Breast epithelium (tissue), 4 donors: Measurements from ENCODE around the gene GCDH. TPM values are rescaled to one million over a fixed set of nuclear protein-coding genes. Genes with fewer than 3 reads are reported as not detected.

Experiments used
- DNase-seq, 2 donors: peaks; one replicate each; pipeline ENCODE4 v3.0.0-alpha.2; 2019; ENCODE audit warnings: low spot score in 2 of 2
- H3K27ac ChIP-seq, 2 donors: fragments of 200-600 bp; sonication (generic) in 1 of 2; one replicate each; pipeline ENCODE4 v1.5.1; 2016 to 2019; ENCODE audit warnings: mild to moderate bottlenecking in 1 of 2
- H3K27me3 ChIP-seq, 2 donors: fragments of 200-600 bp; sonication (generic) in 1 of 2; one replicate each; pipeline versions ENCODE4 v1.5.1 to v1.6.0; 2017 to 2019; ENCODE audit warnings: control low read depth in 1 of 2, mild to moderate bottlenecking in 1 of 2
- H3K36me3 ChIP-seq: fragments of 200-600 bp; one replicate; pipeline ENCODE4 v1.5.1; 2019
- H3K4me1 ChIP-seq, 2 donors: fragments of 200-600 bp; sonication (generic); one replicate each; pipeline ENCODE4 v1.5.1; 2016 to 2019; ENCODE audit warnings: control low read depth in 1 of 2
- H3K4me3 ChIP-seq, 3 donors: fragments of 200-600 bp; sonication (generic); 1 replicate in 2 of 3; 2 replicates in 1 of 3; pipeline ENCODE4 v1.5.1; 2016 to 2019; ENCODE audit warnings: mild to moderate bottlenecking in 3 of 3, moderate library complexity in 2 of 3
- H3K9me3 ChIP-seq, 2 donors: fragments of 200-600 bp; sonication (generic) in 1 of 2; one replicate each; pipeline ENCODE4 v1.5.1; 2016 to 2019; ENCODE audit warnings: control low read depth in 1 of 2
- CTCF ChIP-seq, 3 donors: fragments of 450-650 bp; IDR thresholded peaks; one replicate each; pipeline ENCODE4 v1.5.1; 2016 to 2017; ENCODE audit warnings: antibody characterized with exemption in 3 of 3, mild to moderate bottlenecking in 3 of 3, moderate library complexity in 3 of 3
- POLR2A ChIP-seq: fragments of 450-650 bp; IDR thresholded peaks from one replicate; pipeline ENCODE4 v1.6.1; 2016; ENCODE audit warnings: antibody characterized with exemption, mild to moderate bottlenecking, moderate library complexity
- POLR2AphosphoS5 ChIP-seq, 3 donors: sonication (generic); formaldehyde crosslinking; IDR thresholded peaks; one replicate each; pipeline ENCODE4 v1.6.1; 2017; ENCODE audit warnings: antibody characterized with exemption in 3 of 3
- intact Hi-C: fragments of 100-400 bp; cut with DNase I; formaldehyde crosslinking; loops from one replicate; pipeline ENCODE4 v1.15.1; 2023; ENCODE audit warnings: low total_unique reads
- total RNA-seq, 3 donors: library from RNA; depleted of rRNA; stranded (reverse); fragments of >200 nt; gene quantifications; one replicate each; pipeline ENCODE4 v1.1.0, GENCODE V29; 2016

The GCDH gene
- total RNA-seq, 3 donors from 2014 or later: 39.2 to 72.8 (median 50.1) TPM

- TF ChIP-seq POLR2AphosphoS5 (IDR thresholded peaks at IDR 0.05) (no peak), POLR2A (no peak), CTCF (IDR thresholded peaks at IDR 0.05) (no peak)
- intact Hi-C loops: no loop called here
- Histone ChIP-seq H3K9me3 (no peaks in the 10 kb centered on the region), H3K27me3 (no peaks in the 10 kb centered on the region), H3K36me3 (peaks cover 7% of the 10 kb centered on the region), H3K4me3 (no peak overlapping the region), H3K4me1 (peaks cover 9 to 20% of the 10 kb centered on the region in 2 donors), H3K27ac (peak overlapping the region; percentile 26 to 40)
- DNase-seq: no peak
Measured at GRCh38 chr19:12943437-12944044, 52.6 kb downstream of the GCDH start.

- intact Hi-C loops: no loop called here
- TF ChIP-seq POLR2A (no peak), POLR2AphosphoS5 (IDR thresholded peaks at IDR 0.05) (no peak), CTCF (IDR thresholded peaks at IDR 0.05) (no peak)
- DNase-seq: no peak
- H3K27ac ChIP-seq: peak overlapping the region in 1 of 2 donors; percentile 98
- peaks cover 9 to 20% of the 10 kb centered on the region in 2 donors for H3K4me1 ChIP-seq
- H3K4me3 ChIP-seq: no peak overlapping the region
- H3K36me3 ChIP-seq: peaks cover 14% of the 10 kb centered on the region
- H3K27me3 ChIP-seq: no peaks in the 10 kb centered on the region
- H3K9me3 ChIP-seq: no peaks in the 10 kb centered on the region
Measured at GRCh38 chr19:12944104-12944674, 53.2 kb downstream of the GCDH start.

- Histone ChIP-seq H3K27me3 (no peaks in the 10 kb centered on the region), H3K9me3 (no peaks in the 10 kb centered on the region), H3K4me3 (peak within 1 kb of the TSS; percentile 91 to 97 (median 95)), H3K36me3 (peaks cover 21% of the 10 kb centered on the region), H3K4me1 (peaks cover 0 to 13% of the 10 kb centered on the region in 2 donors), H3K27ac (peak within 1 kb of the TSS; percentile 98 to 99)
- TF ChIP-seq CTCF (IDR thresholded peaks at IDR 0.05): no peak
- TF ChIP-seq POLR2AphosphoS5 (IDR thresholded peaks at IDR 0.05): peak; percentile 98 to 99 (median 99)
- TF ChIP-seq POLR2A: peak; percentile 92
- peak; percentile 97 for DNase-seq
- intact Hi-C loops: no loop called here
Measured at GRCh38 chr19:12945479-12946091, 54.6 kb downstream of the GCDH start, which contains the start of gene RAD23A. TSS of gene RAD23A (plus strand) at chr19:12945862. CDS start at chr19:12945949, 87 bp downstream.

GRCh38 chr19:12946092-12946721 is 55.2 kb downstream of the GCDH start:
- intact Hi-C loops: no loop called here
- no peaks in the 10 kb centered on the region for H3K9me3 ChIP-seq
- H3K36me3 ChIP-seq: peaks cover 21% of the 10 kb centered on the region
- H3K4me1 ChIP-seq: peaks cover 0 to 8% of the 10 kb centered on the region in 2 donors
- H3K27ac ChIP-seq: peak overlapping the region; percentile 98 to 99
- peak overlapping the region; percentile 91 to 97 (median 95) for H3K4me3 ChIP-seq
- no peaks in the 10 kb centered on the region for H3K27me3 ChIP-seq
- peak; percentile 70 to 75 for DNase-seq
- TF ChIP-seq POLR2A (no peak), CTCF (IDR thresholded peaks at IDR 0.05) (no peak), POLR2AphosphoS5 (IDR thresholded peaks at IDR 0.05) (no peak)
